Naive B cell (primary cell): Measurements from ENCODE around the gene PCDH1. TPM values are rescaled to one million over a fixed set of nuclear protein-coding genes. Genes with fewer than 3 reads are reported as not detected.

Experiments
- ATAC-seq, 2 donors: fragments of 150-1000 bp; cut with Tn5 transposase; 2 replicates each; pipeline ENCODE4 v1.10.0; 2021; ENCODE audit warnings: low read depth in 2 of 2, mild to moderate bottlenecking in 2 of 2, moderate library complexity in 2 of 2
- DNase-seq: peaks from one replicate; pipeline ENCODE4 v3.0.0; 2022
- H3K27ac Mint-ChIP-seq, 6 donors: one replicate each; pipeline ENCODE4 v1.8.0; 2020 to 2022; ENCODE audit warnings: mild to moderate bottlenecking in 6 of 6, mixed read lengths in 6 of 6, moderate library complexity in 5 of 6, inconsistent platforms in 2 of 6
- H3K27me3 Mint-ChIP-seq, 3 donors: one replicate each; pipeline ENCODE4 v1.8.0; 2021 to 2022; ENCODE audit warnings: mixed read lengths in 3 of 3, mild to moderate bottlenecking in 1 of 3
- H3K36me3 Mint-ChIP-seq, 2 donors: one replicate each; pipeline ENCODE4 v1.8.0; 2020 to 2022; ENCODE audit warnings: mixed read lengths in 2 of 2, inconsistent platforms in 1 of 2, mild to moderate bottlenecking in 1 of 2
- H3K4me1 Mint-ChIP-seq, 3 donors: one replicate each; pipeline ENCODE4 v1.8.0; 2020 to 2022; ENCODE audit warnings: mixed read lengths in 3 of 3, inconsistent platforms in 1 of 3, mild to moderate bottlenecking in 1 of 3, moderate library complexity in 1 of 3
- H3K4me3 Mint-ChIP-seq, 8 donors: one replicate each; pipeline ENCODE4 v1.8.0; 2020 to 2022; ENCODE audit warnings: mild to moderate bottlenecking in 8 of 8, mixed read lengths in 8 of 8, moderate library complexity in 8 of 8, inconsistent platforms in 2 of 8
- H3K9me3 Mint-ChIP-seq, 7 donors: one replicate each; pipeline ENCODE4 v1.8.0; 2020 to 2022; ENCODE audit warnings: mixed read lengths in 7 of 7, mild to moderate bottlenecking in 5 of 7, inconsistent platforms in 2 of 7, moderate library complexity in 1 of 7
- polyA plus RNA-seq, 6 donors: library from polyadenylated mRNA; unstranded; fragments of 300-500 nt; fragmentation: Illumina TruSeq; gene quantifications; one replicate each; pipeline ENCODE4 v1.2.3, GENCODE V29; 2021; ENCODE audit warnings: low read depth in 6 of 6

Gene PCDH1
- polyA plus RNA-seq, 6 donors from 2014 or later = not detected

- Mint-ChIP-seq H3K4me3 (no peak overlapping the region), H3K36me3 (no peaks in the 10 kb centered on the region), H3K27me3 (peaks cover 12 to 47% (median 44%) of the 10 kb centered on the region in 3 donors), H3K9me3 (no peaks in the 10 kb centered on the region), H3K4me1 (peaks cover 16 to 27% (median 21%) of the 10 kb centered on the region in 3 donors), H3K27ac (peak overlapping the region in 1 of 6 donors; percentile 24)
- no peak for DNase-seq
- no peak for ATAC-seq
Observed at GRCh38 chr5:141841378-141842180, 36.6 kb downstream of the PCDH1 start.

DNA sequence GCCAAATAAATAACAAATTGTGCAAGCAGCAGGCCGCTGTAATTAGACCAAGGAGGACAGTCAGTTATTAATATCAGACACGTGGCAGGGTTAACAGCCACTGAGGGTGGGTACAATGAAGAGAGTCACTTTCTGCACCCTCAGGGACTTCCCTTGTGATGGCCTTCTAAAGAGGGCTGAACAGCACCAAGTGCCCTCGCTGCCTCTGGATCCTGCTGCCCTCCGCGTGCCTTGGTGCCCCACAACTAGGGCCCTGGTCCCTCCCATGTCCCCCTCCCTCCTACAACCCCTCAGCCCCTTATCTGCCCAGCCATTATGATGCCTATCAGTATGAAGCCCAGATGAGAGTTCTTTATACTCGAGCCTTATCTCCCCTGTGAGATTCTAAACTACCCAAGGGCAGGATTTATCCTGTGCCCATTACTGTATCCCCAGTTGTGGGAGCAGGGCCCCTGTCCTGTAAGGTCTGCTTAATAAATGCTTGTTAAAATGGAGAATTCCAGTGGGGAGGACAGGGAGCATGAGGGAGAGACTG lies 37.3 kb downstream of the PCDH1 start:
- Mint-ChIP-seq H3K9me3 (no peaks in the 10 kb centered on the region), H3K36me3 (no peaks in the 10 kb centered on the region), H3K27me3 (peaks cover 15 to 50% (median 46%) of the 10 kb centered on the region in 3 donors), H3K4me3 (no peak overlapping the region), H3K27ac (no peak overlapping the region), H3K4me1 (peaks cover 17 to 33% (median 25%) of the 10 kb centered on the region in 3 donors)
- no peak for ATAC-seq
- DNase-seq = no peak

- H3K4me1 Mint-ChIP-seq = peaks cover 18 to 34% (median 22%) of the 10 kb centered on the region in 3 donors
- H3K36me3 Mint-ChIP-seq = no peaks in the 10 kb centered on the region
- peak overlapping the region in 2 of 6 donors; percentile 21 to 37 for H3K27ac Mint-ChIP-seq
- H3K4me3 Mint-ChIP-seq = no peak overlapping the region
- DNase-seq = no peak
- H3K9me3 Mint-ChIP-seq = no peaks in the 10 kb centered on the region
- H3K27me3 Mint-ChIP-seq = peaks cover 15 to 47% (median 46%) of the 10 kb centered on the region in 3 donors
- ATAC-seq = no peak
Observed at GRCh38 chr5:141840280-141840812, 37.9 kb downstream of the PCDH1 start.

GRCh38 chr5:141839015-141839513 lies 39.1 kb downstream of the PCDH1 start:
- ATAC-seq = peak; percentile 59 to 74
- Mint-ChIP-seq H3K4me1 (peaks cover 18 to 30% (median 19%) of the 10 kb centered on the region in 3 donors), H3K27me3 (peaks cover 15 to 40% (median 36%) of the 10 kb centered on the region in 3 donors), H3K27ac (peak overlapping the region in 3 of 6 donors; percentile 57 to 86 (median 66)), H3K36me3 (no peaks in the 10 kb centered on the region), H3K9me3 (no peaks in the 10 kb centered on the region), H3K4me3 (peak overlapping the region in 7 of 8 donors; percentile 56 to 85 (median 71))
- no peak for DNase-seq

DNA sequence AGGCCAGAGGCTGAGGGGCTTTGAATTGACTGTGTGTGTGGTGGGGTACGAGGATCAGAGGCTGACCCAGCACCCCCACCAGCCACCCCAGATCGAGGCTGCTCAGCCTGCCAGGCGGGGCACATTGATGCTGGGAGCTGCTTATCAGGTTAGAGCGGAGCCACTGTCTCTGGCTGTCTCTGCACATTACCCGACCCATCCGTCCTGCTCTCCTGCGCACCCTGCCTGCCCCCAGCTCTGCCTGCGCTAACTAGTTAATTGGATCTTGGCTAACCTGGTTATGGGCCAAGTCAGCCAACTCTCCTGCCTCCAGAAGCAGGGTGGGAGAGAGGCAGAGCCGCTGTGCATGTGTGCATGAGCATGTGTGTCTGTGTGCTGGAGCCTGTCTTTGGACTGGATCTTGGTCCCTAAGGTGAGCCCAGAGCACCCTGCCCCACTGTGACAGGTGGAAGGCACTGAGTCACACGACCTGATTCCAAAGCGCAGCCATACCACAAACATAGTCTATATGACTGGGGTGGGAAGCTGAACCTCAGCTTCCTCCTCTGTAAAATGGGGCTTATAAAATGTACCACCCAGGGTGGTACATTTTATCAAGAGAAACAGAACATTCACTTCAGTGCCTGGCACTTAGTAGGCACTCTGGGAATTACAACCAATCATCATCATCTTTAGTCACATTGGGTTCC lies 39.7 kb downstream of the PCDH1 start:
- ATAC-seq = peak in 1 of 2 donors; percentile 9
- Mint-ChIP-seq H3K4me1 (peaks cover 18 to 30% (median 19%) of the 10 kb centered on the region in 3 donors), H3K36me3 (no peaks in the 10 kb centered on the region), H3K27me3 (peaks cover 15 to 34% (median 32%) of the 10 kb centered on the region in 3 donors), H3K9me3 (no peaks in the 10 kb centered on the region), H3K27ac (no peak overlapping the region), H3K4me3 (peak overlapping the region in 4 of 8 donors; percentile 56 to 74 (median 69))
- no peak for DNase-seq

- Mint-ChIP-seq H3K4me1 (peaks cover 16 to 30% (median 19%) of the 10 kb centered on the region in 3 donors), H3K36me3 (no peaks in the 10 kb centered on the region), H3K27me3 (peaks cover 28 to 51% (median 40%) of the 10 kb centered on the region in 3 donors), H3K9me3 (no peaks in the 10 kb centered on the region), H3K27ac (peak overlapping the region in 1 of 6 donors; percentile 31), H3K4me3 (no peak overlapping the region)
- ATAC-seq (no peak), DNase-seq (no peak)
Observed at GRCh38 chr5:141835928-141836670, 42.1 kb downstream of the PCDH1 start.

DNA sequence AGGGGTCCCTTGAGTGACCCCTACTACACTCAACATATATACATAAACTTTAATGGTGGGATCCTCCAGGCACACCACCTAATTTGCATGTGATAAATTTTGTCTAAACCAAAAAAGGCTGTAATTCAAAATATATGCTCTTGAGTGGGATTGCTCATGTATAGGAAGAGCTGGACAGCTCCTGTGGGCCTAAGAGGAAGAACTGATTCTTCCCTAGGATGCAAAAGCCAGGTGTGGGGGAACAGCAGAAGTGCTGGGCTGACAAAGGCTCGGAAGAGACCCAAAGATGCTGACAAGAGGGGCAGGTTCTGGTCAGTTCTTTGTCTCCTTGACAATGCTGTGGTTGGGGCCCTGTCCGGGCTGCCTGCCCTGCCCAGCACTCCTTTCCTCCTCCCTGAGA lies 43.9 kb downstream of the PCDH1 start:
- Mint-ChIP-seq H3K27ac (peak overlapping the region in 1 of 6 donors; percentile 79), H3K36me3 (no peaks in the 10 kb centered on the region), H3K27me3 (peaks cover 25 to 46% (median 46%) of the 10 kb centered on the region in 3 donors), H3K4me3 (no peak overlapping the region), H3K9me3 (peaks cover 0 to 3% (median 0%) of the 10 kb centered on the region in 7 donors), H3K4me1 (peaks cover 13 to 23% (median 16%) of the 10 kb centered on the region in 3 donors)
- no peak for DNase-seq
- ATAC-seq = no peak

GRCh38 chr5:141832131-141832530 lies 46.1 kb downstream of the PCDH1 start:
- Mint-ChIP-seq H3K4me1 (peaks cover 6 to 9% (median 9%) of the 10 kb centered on the region in 3 donors), H3K9me3 (peaks cover 0 to 3% (median 0%) of the 10 kb centered on the region in 7 donors), H3K27me3 (peaks cover 20 to 48% (median 46%) of the 10 kb centered on the region in 3 donors), H3K4me3 (no peak overlapping the region), H3K36me3 (no peaks in the 10 kb centered on the region), H3K27ac (no peak overlapping the region)
- DNase-seq = no peak
- ATAC-seq = no peak

GRCh38 chr5:141828162-141828561 lies 50.0 kb downstream of the PCDH1 start:
- no peaks in the 10 kb centered on the region for H3K36me3 Mint-ChIP-seq
- no peaks in the 10 kb centered on the region for H3K4me1 Mint-ChIP-seq
- H3K27ac Mint-ChIP-seq = no peak overlapping the region
- no peak overlapping the region for H3K4me3 Mint-ChIP-seq
- H3K9me3 Mint-ChIP-seq = peaks cover 0 to 3% (median 0%) of the 10 kb centered on the region in 7 donors
- ATAC-seq (no peak), DNase-seq (no peak)
- H3K27me3 Mint-ChIP-seq = peaks cover 16 to 51% (median 48%) of the 10 kb centered on the region in 3 donors

DNA sequence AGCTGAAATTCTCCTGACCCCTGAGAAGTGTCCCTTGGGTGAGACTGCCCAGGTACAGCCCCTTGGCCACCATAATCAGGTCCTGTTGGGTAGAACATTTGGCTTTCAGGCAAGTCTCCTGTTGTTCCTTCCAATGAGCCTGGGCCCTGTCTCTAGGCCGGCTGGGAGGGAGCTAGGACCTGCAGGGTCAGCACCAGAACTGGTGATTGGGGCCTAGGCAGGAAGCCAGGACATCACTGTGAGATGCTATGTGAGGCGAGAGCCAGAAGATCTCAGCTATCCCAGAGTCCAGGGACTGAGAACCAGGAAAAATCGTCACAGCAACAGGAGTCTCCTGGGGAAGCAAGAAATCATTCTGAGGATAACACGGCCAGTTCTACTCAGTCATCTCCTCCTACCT lies 51.5 kb downstream of the PCDH1 start:
- ATAC-seq (no peak), DNase-seq (no peak)
- peak overlapping the region in 3 of 6 donors; percentile 38 to 58 (median 57) for H3K27ac Mint-ChIP-seq
- H3K4me3 Mint-ChIP-seq = no peak overlapping the region
- H3K4me1 Mint-ChIP-seq = no peaks in the 10 kb centered on the region
- H3K36me3 Mint-ChIP-seq = no peaks in the 10 kb centered on the region
- H3K9me3 Mint-ChIP-seq = peaks cover 0 to 3% (median 0%) of the 10 kb centered on the region in 7 donors
- peaks cover 8 to 42% (median 37%) of the 10 kb centered on the region in 3 donors for H3K27me3 Mint-ChIP-seq

DNA sequence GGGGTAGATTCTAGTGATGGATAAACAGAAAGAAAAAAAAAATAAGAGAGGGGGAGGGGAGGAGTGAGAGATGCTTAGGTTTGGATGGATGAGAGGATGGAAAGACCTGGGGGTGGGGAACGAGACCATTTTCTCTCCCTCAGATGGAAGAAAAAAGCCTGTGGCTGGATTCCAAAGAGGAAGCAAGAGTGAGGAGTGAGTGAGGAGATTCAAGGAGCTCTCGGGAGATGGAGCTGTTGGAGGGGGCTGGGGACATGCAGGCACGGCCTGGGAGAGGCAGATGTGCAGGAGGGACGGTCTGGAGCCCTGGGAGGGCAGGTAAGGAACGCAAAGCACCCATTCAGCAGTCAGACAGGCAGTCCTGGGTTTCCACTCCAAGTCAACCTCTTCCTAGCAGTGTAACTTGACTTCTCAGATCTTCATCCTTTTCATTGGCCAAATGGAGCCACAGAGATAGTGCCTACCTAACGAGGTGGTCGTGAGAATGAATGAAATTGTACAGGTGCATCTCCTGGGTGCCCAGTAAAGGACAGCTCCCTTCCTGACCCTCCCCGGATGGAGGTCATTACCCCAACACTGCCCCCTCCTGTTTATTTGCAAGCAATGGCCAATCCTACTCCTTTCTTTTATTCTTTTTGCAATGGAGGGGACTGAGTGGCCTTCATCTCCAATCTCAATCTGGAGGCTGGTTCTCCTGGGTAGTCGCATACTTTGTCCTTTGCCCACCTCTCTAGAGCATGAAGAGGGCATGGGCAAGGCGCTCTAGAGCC lies 52.2 kb downstream of the PCDH1 start:
- ATAC-seq = no peak
- H3K27ac Mint-ChIP-seq = peak overlapping the region in 2 of 6 donors; percentile 52 to 58
- peaks cover 7 to 35% (median 33%) of the 10 kb centered on the region in 3 donors for H3K27me3 Mint-ChIP-seq
- no peaks in the 10 kb centered on the region for H3K4me1 Mint-ChIP-seq
- H3K4me3 Mint-ChIP-seq = no peak overlapping the region
- H3K9me3 Mint-ChIP-seq = peaks cover 0 to 3% (median 0%) of the 10 kb centered on the region in 7 donors
- DNase-seq = no peak
- H3K36me3 Mint-ChIP-seq = no peaks in the 10 kb centered on the region

DNA sequence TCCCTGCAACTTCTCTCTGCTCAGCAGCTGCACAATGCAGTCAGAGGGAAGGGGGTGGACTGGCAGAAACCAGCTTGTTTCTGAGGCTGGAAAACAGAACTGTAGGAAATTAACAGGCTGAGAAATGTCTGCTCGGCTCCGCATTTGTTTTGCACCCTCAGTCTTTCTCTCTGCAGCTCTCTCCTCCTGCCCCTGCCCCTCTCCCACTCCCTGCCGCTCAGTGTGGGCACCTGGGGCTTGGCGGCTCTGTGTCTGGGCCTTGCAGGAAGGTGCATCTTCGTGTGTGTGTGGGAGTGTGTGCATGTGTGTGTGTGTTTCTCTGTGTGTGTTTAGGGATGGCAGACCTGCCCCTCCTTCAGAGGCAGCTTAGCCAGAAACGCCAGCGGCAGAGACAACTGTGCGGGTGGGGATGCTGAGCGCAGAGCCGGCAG lies 53.0 kb downstream of the PCDH1 start:
- Mint-ChIP-seq H3K9me3 (no peaks in the 10 kb centered on the region), H3K27me3 (peaks cover 5 to 35% (median 33%) of the 10 kb centered on the region in 3 donors), H3K27ac (no peak overlapping the region), H3K4me3 (peak overlapping the region in 1 of 8 donors; percentile 67), H3K4me1 (no peaks in the 10 kb centered on the region), H3K36me3 (no peaks in the 10 kb centered on the region)
- ATAC-seq = no peak
- no peak for DNase-seq
